Astrocyte (in vitro differentiated cells and primary cell): Measurements from ENCODE around the gene NFAT5. TPM values are rescaled to one million over a fixed set of nuclear protein-coding genes. Genes with fewer than 3 reads are reported as not detected.
"Not testable (repeated sequence)": the region's sequence is repeated elsewhere in the genome, so short reads cannot be mapped to it uniquely, and the experiment has no call there.

ENCODE experiments used
- DNase-seq: peaks from one replicate; pipeline ENCODE4 v3.0.0-alpha.2; 2010; ENCODE audit warnings: low read depth
- FAIRE-seq: peaks from 2 replicates; lab custom pipeline; 2011; peaks lifted over from hg19 to GRCh38; lab: Jason Lieb, UNC
- H2AFZ ChIP-seq: 2 replicates; pipeline ENCODE4 v1.6.0; 2012; ENCODE audit warnings: low read depth, low read length, inconsistent platforms
- H3K27ac ChIP-seq: 2 replicates; pipeline ENCODE4 v1.5.1; 2011; ENCODE audit warnings: low read depth, low read length, inconsistent platforms
- H3K27me3 ChIP-seq: 2 replicates; pipeline ENCODE4 v1.6.0; 2011; ENCODE audit warnings: low read length, inconsistent platforms; ENCODE audit not compliant: insufficient read depth
- H3K36me3 ChIP-seq: 2 replicates; pipeline ENCODE4 v1.5.1; 2011; ENCODE audit warnings: low read length, inconsistent platforms; ENCODE audit not compliant: insufficient read depth
- H3K4me1 ChIP-seq: 2 replicates; pipeline ENCODE4 v1.5.1; 2011; ENCODE audit warnings: low read length, inconsistent platforms; ENCODE audit not compliant: insufficient read depth
- H3K4me2 ChIP-seq: 2 replicates; pipeline ENCODE4 v1.6.0; 2012; ENCODE audit warnings: low read length, inconsistent platforms
- H3K4me3 ChIP-seq: 2 replicates; pipeline ENCODE4 v1.5.1; 2011; ENCODE audit warnings: low read depth, mild to moderate bottlenecking, low read length, inconsistent platforms; ENCODE audit not compliant: insufficient read depth
- H3K79me2 ChIP-seq: 2 replicates; pipeline ENCODE4 v1.6.0; 2012; ENCODE audit warnings: mild to moderate bottlenecking, low read length, inconsistent platforms; ENCODE audit not compliant: insufficient read depth
- H3K9ac ChIP-seq: 2 replicates; pipeline ENCODE4 v1.6.0; 2012; ENCODE audit warnings: mild to moderate bottlenecking, low read length, inconsistent platforms
- H3K9me3 ChIP-seq: 2 replicates; pipeline ENCODE4 v1.5.1; 2012; ENCODE audit warnings: low read depth, mild to moderate bottlenecking, low read length, inconsistent platforms; ENCODE audit not compliant: insufficient read depth
- H4K20me1 ChIP-seq: 2 replicates; pipeline ENCODE4 v1.6.0; 2012; ENCODE audit warnings: low read length, inconsistent platforms; ENCODE audit not compliant: insufficient read depth
- H3K27ac Mint-ChIP-seq: one replicate; pipeline ENCODE4 v1.8.0; 2021; ENCODE audit warnings: mild to moderate bottlenecking, mixed read lengths; ENCODE audit not compliant: unreplicated experiment
- H3K27me3 Mint-ChIP-seq: one replicate; pipeline ENCODE4 v1.8.0; 2021; ENCODE audit warnings: low read depth, mixed read lengths; ENCODE audit not compliant: unreplicated experiment
- H3K36me3 Mint-ChIP-seq: one replicate; pipeline ENCODE4 v1.8.0; 2021; ENCODE audit warnings: low read depth, mixed read lengths; ENCODE audit not compliant: unreplicated experiment
- H3K4me1 Mint-ChIP-seq: one replicate; pipeline ENCODE4 v1.8.0; 2021; ENCODE audit warnings: low read depth, mixed read lengths; ENCODE audit not compliant: unreplicated experiment
- H3K4me3 Mint-ChIP-seq: one replicate; pipeline ENCODE4 v1.8.0; 2021; ENCODE audit warnings: mild to moderate bottlenecking, moderate library complexity, mixed read lengths; ENCODE audit not compliant: unreplicated experiment
- H3K9me3 Mint-ChIP-seq: one replicate; pipeline ENCODE4 v1.8.0; 2021; ENCODE audit warnings: mild to moderate bottlenecking, mixed read lengths; ENCODE audit not compliant: unreplicated experiment
- CTCF ChIP-seq: IDR thresholded peaks from 2 replicates; pipeline ENCODE4 v1.5.1; 2011; ENCODE audit warnings: low read depth, mild to moderate bottlenecking, inconsistent platforms, low read length, moderate library complexity; ENCODE audit not compliant: insufficient read depth
- EZH2 ChIP-seq: IDR thresholded peaks from 2 replicates; pipeline ENCODE4 v1.6.1; 2012; ENCODE audit warnings: mild to moderate bottlenecking, low read length, inconsistent platforms; ENCODE audit not compliant: insufficient read depth
- total RNA-seq: library from RNA; stranded (reverse); gene quantifications from 2 replicates; pipeline ENCODE4 v1.2.1, GENCODE V29; 2021

The NFAT5 gene
- total RNA-seq, 1 donor from 2014 or later = 96.2 TPM

GRCh38 chr16:69726313-69727060 is 160.7 kb downstream of the NFAT5 start, which contains the start of gene NQO1:
Gene NQO1, minus strand, starts transcription at chr16:69726560. Its CDS starts 121 bp downstream, at chr16:69726439.
- H3K79me2 ChIP-seq = peaks cover 40% of the 10 kb centered on the region
- H3K27ac ChIP-seq = peak within 1 kb of the TSS; percentile 85
- DNase-seq (peak; percentile 95), FAIRE-seq (no peak)
- H3K9me3 Mint-ChIP-seq = no peaks in the 10 kb centered on the region
- peak within 1 kb of the TSS; percentile 85 for H3K4me3 Mint-ChIP-seq
- no peaks in the 10 kb centered on the region for H4K20me1 ChIP-seq
- TF ChIP-seq CTCF = no peak
- TF ChIP-seq EZH2 = no peak
- H3K36me3 ChIP-seq = peaks cover 2% of the 10 kb centered on the region
- H3K9me3 ChIP-seq = no peaks in the 10 kb centered on the region
- H2AFZ ChIP-seq = peak within 1 kb of the TSS; percentile 54
- H3K36me3 Mint-ChIP-seq = peaks cover 3% of the 10 kb centered on the region
- peak within 1 kb of the TSS; percentile 84 for H3K4me2 ChIP-seq
- no peaks in the 10 kb centered on the region for H3K27me3 Mint-ChIP-seq
- H3K9ac ChIP-seq = peak within 1 kb of the TSS; percentile 82
- H3K4me1 Mint-ChIP-seq = peaks cover 11% of the 10 kb centered on the region
- peak within 1 kb of the TSS; percentile 90 for H3K4me3 ChIP-seq
- peaks cover 19% of the 10 kb centered on the region for H3K4me1 ChIP-seq
- H3K27ac Mint-ChIP-seq = peak within 1 kb of the TSS; percentile 98
- H3K27me3 ChIP-seq = no peaks in the 10 kb centered on the region

GRCh38 chr16:69727916-69728270 is 162.1 kb downstream of the NFAT5 start:
- FAIRE-seq = no peak
- Histone ChIP-seq H3K4me3 (no peak overlapping the region), H4K20me1 (no peaks in the 10 kb centered on the region), H3K9ac (no peak overlapping the region), H3K27ac (no peak overlapping the region), H3K4me1 (peaks cover 19% of the 10 kb centered on the region), H3K4me2 (peak overlapping the region; percentile 84), H3K27me3 (no peaks in the 10 kb centered on the region), H3K9me3 (no peaks in the 10 kb centered on the region), H2AFZ (no peak overlapping the region), H3K36me3 (no peaks in the 10 kb centered on the region), H3K79me2 (peaks cover 34% of the 10 kb centered on the region)
- H3K27ac Mint-ChIP-seq = peak overlapping the region; percentile 89
- peaks cover 5% of the 10 kb centered on the region for H3K36me3 Mint-ChIP-seq
- peak overlapping the region; percentile 69 for H3K4me3 Mint-ChIP-seq
- no peaks in the 10 kb centered on the region for H3K27me3 Mint-ChIP-seq
- DNase-seq = no peak
- H3K9me3 Mint-ChIP-seq = no peaks in the 10 kb centered on the region
- no peak for TF ChIP-seq EZH2
- TF ChIP-seq CTCF = no peak
- peaks cover 11% of the 10 kb centered on the region for H3K4me1 Mint-ChIP-seq

- H3K27ac Mint-ChIP-seq, H2AFZ ChIP-seq: not testable (repeated sequence)
Observed at GRCh38 chr16:69729030-69729429, 163.3 kb downstream of the NFAT5 start.

GRCh38 chr16:69731280-69731679 is 165.5 kb downstream of the NFAT5 start:
- H3K4me3 ChIP-seq, DNase-seq, H3K79me2 ChIP-seq, H3K36me3 ChIP-seq, H3K27ac Mint-ChIP-seq, H3K27me3 ChIP-seq, H4K20me1 ChIP-seq, H2AFZ ChIP-seq, H3K4me1 Mint-ChIP-seq, H3K27ac ChIP-seq, H3K27me3 Mint-ChIP-seq, H3K9ac ChIP-seq, H3K9me3 ChIP-seq, H3K36me3 Mint-ChIP-seq, H3K4me3 Mint-ChIP-seq, H3K4me2 ChIP-seq, H3K9me3 Mint-ChIP-seq, FAIRE-seq, H3K4me1 ChIP-seq: not testable (repeated sequence)

More at GRCh38 chr16:69729030-69729429, 163.3 kb downstream of the NFAT5 start:
- peaks cover 11% of the 10 kb centered on the region for H3K4me1 Mint-ChIP-seq
- not testable (repeated sequence) for DNase-seq, H4K20me1 ChIP-seq, H3K27me3 Mint-ChIP-seq, H3K27me3 ChIP-seq, H3K36me3 ChIP-seq, H3K4me2 ChIP-seq, FAIRE-seq, H3K36me3 Mint-ChIP-seq, H3K4me3 Mint-ChIP-seq, H3K27ac ChIP-seq, H3K9ac ChIP-seq, H3K9me3 Mint-ChIP-seq, H3K4me3 ChIP-seq, H3K9me3 ChIP-seq
- Histone ChIP-seq H3K79me2 (peaks cover 26% of the 10 kb centered on the region), H3K4me1 (peaks cover 19% of the 10 kb centered on the region)
